ENCODE data around the gene CHST11. TPM values are rescaled to one million over a fixed set of nuclear protein-coding genes. Genes with fewer than 3 reads are reported as not detected.

The CHST11 gene
- total RNA-seq, 1 donor from 2014 or later: 7.7 TPM

DNA sequence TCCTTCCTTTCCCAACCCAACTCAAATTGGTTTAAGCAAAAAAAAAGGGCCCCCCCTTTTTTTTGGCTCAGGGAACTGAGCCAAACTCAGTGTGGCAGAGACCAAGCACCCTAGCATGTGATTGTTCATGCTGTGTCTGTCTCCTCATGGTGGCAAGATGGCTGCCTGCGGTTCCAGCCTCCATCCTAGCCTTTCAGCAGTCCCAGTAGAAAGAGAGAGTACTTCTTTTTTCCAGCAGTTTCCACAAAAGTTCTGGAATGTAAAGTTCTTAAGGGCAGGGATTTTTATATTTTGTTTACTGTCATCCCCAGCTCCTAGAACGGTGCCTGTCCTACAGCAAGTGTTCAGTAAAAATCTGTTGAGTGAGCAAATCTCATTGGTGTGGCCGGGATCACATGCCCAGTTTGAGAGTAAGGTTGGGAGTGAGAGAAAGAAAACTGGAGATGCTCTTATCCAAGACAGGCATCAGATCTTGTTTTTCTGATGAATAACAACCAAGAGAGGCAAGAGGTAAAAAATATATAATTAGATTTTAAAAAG, 22.4 kb downstream of the CHST11 start:
- Histone ChIP-seq H3K9ac (no peak overlapping the region), H3K36me3 (no peaks in the 10 kb centered on the region), H2AFZ (replicated peaks) (no peak overlapping the region), H3F3A (ENCODE audit: low read depth) (peaks cover 11% of the 10 kb centered on the region), H3K27ac (no peak overlapping the region), H3K79me2 (ENCODE audit: low read depth) (peaks cover 10% of the 10 kb centered on the region), H4K20me1 (ENCODE audit: low read depth) (peaks cover 16% of the 10 kb centered on the region), H3K9me3 (ENCODE audit: low read depth) (no peaks in the 10 kb centered on the region), H3K27me3 (no peaks in the 10 kb centered on the region), H3K4me1 (peaks cover 11% of the 10 kb centered on the region), H3K4me3 (no peak overlapping the region), H3K4me2 (no peak overlapping the region)
- Mint-ChIP-seq H3K4me3 (no peak overlapping the region), H3K27me3 (ENCODE audit: insufficient read depth, low read depth) (peaks cover 2% of the 10 kb centered on the region), H3K9me3 (peaks cover 8% of the 10 kb centered on the region), H3K36me3 (peaks cover 26% of the 10 kb centered on the region), H3K4me1 (peaks cover 12% of the 10 kb centered on the region), H3K27ac (no peak overlapping the region)
- TF ChIP-seq, protein P1, sequence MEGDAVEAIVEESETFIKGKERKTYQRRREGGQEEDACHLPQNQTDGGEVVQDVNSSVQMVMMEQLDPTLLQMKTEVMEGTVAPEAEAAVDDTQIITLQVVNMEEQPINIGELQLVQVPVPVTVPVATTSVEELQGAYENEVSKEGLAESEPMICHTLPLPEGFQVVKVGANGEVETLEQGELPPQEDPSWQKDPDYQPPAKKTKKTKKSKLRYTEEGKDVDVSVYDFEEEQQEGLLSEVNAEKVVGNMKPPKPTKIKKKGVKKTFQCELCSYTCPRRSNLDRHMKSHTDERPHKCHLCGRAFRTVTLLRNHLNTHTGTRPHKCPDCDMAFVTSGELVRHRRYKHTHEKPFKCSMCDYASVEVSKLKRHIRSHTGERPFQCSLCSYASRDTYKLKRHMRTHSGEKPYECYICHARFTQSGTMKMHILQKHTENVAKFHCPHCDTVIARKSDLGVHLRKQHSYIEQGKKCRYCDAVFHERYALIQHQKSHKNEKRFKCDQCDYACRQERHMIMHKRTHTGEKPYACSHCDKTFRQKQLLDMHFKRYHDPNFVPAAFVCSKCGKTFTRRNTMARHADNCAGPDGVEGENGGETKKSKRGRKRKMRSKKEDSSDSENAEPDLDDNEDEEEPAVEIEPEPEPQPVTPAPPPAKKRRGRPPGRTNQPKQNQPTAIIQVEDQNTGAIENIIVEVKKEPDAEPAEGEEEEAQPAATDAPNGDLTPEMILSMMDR (IDR thresholded peaks at IDR 0.05): no peak
- DNase-seq (ENCODE audit: low spot score): no peak

DNA sequence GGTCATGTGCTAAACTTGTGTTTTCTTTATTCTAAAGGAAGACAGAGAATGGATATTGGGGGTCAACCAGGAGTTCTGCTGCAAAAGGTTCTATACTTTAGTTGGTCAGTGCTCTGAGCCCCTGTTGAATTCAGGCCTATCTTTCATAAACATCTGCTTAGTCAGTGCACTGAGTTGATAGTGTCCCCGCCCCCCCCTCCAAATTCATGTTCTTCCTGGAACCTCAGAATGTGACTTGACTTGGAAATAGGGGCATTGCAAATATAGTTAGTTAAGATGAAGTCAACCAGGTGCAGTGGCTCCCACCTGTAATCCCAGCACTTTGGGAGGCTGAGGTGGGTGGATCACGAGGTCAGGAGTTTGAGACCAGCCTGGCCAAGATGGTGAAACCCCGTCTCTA, 23.3 kb downstream of the CHST11 start:
- Mint-ChIP-seq H3K9me3 (peaks cover 8% of the 10 kb centered on the region), H3K27me3 (ENCODE audit: insufficient read depth, low read depth) (peaks cover 2% of the 10 kb centered on the region), H3K36me3 (peaks cover 26% of the 10 kb centered on the region), H3K4me1 (peaks cover 7% of the 10 kb centered on the region), H3K27ac (no peak overlapping the region), H3K4me3 (no peak overlapping the region)
- no peak for DNase-seq (ENCODE audit: low spot score)
- Histone ChIP-seq H3K4me2 (no peak overlapping the region), H3K4me3 (no peak overlapping the region), H3K79me2 (ENCODE audit: low read depth) (peaks cover 3% of the 10 kb centered on the region), H3K36me3 (no peaks in the 10 kb centered on the region), H3K27me3 (no peaks in the 10 kb centered on the region), H4K20me1 (ENCODE audit: low read depth) (peaks cover 7% of the 10 kb centered on the region), H2AFZ (replicated peaks) (no peak overlapping the region), H3K4me1 (peaks cover 3% of the 10 kb centered on the region), H3K9ac (no peak overlapping the region), H3F3A (ENCODE audit: low read depth) (peaks cover 3% of the 10 kb centered on the region), H3K9me3 (ENCODE audit: low read depth) (no peaks in the 10 kb centered on the region), H3K27ac (no peak overlapping the region)
- TF ChIP-seq EZH2 (IDR thresholded peaks at IDR 0.05): no peak
- TF ChIP-seq EZH2phosphoT487 (IDR thresholded peaks at IDR 0.05): no peak
- TF ChIP-seq, protein P1 (IDR thresholded peaks at IDR 0.05): no peak

DNA sequence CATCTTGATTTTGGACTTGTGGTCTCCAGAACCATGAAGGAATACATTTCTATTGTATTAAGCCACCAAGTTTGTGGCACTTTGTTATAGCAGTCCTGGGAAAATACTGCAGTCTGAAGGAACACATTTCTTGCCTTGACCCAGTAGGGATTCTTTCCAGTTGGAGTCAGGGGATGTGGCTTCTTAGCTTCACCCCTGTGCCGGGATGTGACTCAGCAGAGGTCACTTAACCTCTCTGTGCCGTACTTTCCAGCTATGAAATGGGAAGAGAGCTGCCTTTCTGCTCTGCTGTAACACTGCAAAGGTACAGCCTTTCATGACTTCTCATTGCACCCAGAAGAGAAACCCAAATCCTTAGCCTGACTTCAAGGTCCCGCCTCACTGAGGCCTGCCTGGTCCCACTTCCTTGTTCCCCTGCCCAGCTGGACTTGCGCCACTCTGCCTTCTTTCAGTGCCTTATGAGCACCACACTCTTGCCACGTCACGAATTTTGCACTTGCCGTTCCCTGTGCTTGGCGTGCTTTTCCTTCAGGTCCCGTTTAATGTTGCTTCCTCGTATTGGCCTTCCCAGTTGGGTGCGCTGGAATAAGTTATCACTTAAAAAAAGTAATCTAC, 24.2 kb downstream of the CHST11 start:
- Histone ChIP-seq H3K9me3 (ENCODE audit: low read depth) (no peaks in the 10 kb centered on the region), H3K4me1 (no peaks in the 10 kb centered on the region), H3K9ac (no peak overlapping the region), H3K79me2 (ENCODE audit: low read depth) (peaks cover 3% of the 10 kb centered on the region), H3K27me3 (no peaks in the 10 kb centered on the region), H4K20me1 (ENCODE audit: low read depth) (peaks cover 5% of the 10 kb centered on the region), H3F3A (ENCODE audit: low read depth) (no peaks in the 10 kb centered on the region), H3K27ac (no peak overlapping the region), H3K4me3 (no peak overlapping the region), H3K36me3 (no peaks in the 10 kb centered on the region), H3K4me2 (no peak overlapping the region), H2AFZ (replicated peaks) (no peak overlapping the region)
- no peak overlapping the region for H3K27ac Mint-ChIP-seq
- peaks cover 2% of the 10 kb centered on the region for H3K27me3 Mint-ChIP-seq (ENCODE audit: insufficient read depth, low read depth)
- peaks cover 8% of the 10 kb centered on the region for H3K9me3 Mint-ChIP-seq
- peaks cover 26% of the 10 kb centered on the region for H3K36me3 Mint-ChIP-seq
- peaks cover 10% of the 10 kb centered on the region for H3K4me1 Mint-ChIP-seq
- no peak for DNase-seq (ENCODE audit: low spot score)
- no peak overlapping the region for H3K4me3 Mint-ChIP-seq
- TF ChIP-seq EZH2 (IDR thresholded peaks at IDR 0.05) (no peak), EZH2phosphoT487 (IDR thresholded peaks at IDR 0.05) (no peak)
- TF ChIP-seq, protein P1 (IDR thresholded peaks at IDR 0.05): no peak

All from neural progenitor cell (in vitro differentiated cells).